Measurements from ENCODE around the gene ZNF786.

ZNF786 gene

DNA sequence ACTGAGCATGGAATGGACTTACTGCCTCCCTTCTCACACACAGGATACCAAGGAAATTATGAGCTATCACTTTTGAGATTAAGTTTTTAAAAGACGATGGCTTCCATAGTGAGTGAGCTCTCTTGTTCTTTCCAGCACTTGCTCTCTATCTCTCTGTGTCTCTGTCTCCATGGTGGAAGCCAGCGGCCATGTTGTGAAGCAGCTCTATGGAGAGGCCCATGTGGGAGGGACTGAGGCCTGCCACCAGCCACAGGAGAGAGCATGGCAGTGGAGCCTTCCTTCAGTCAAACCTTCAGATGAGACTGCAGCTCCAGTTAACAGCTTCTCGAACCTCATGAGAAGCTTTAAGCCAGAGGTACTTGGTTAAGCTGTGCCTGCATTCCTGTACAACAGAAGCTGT is 41.7 kb downstream of the ZNF786 start:
- H3K4ac ChIP-seq (ENCODE audit: low read depth, low read length) = no peak overlapping the region
- no peak overlapping the region for H4K8ac ChIP-seq (ENCODE audit: low read depth, low read length)
- no peaks in the 10 kb centered on the region for H3K79me1 ChIP-seq (ENCODE audit: low read length)
- H3K18ac ChIP-seq (ENCODE audit: low read length) = no peak overlapping the region
- H2BK120ac ChIP-seq (ENCODE audit: insufficient read depth, low read length, poor library complexity) = no peak overlapping the region
- no peak overlapping the region for H2BK12ac ChIP-seq (ENCODE audit: low read length)
- no peak overlapping the region for H3K9ac ChIP-seq (ENCODE audit: low read length)
- no peak overlapping the region for H4K91ac ChIP-seq (ENCODE audit: low read depth, low read length)
- no peak overlapping the region for H3K4me2 ChIP-seq (ENCODE audit: low read length)
- no peaks in the 10 kb centered on the region for H3K4me1 ChIP-seq (ENCODE audit: control insufficient read depth in 1 of 2, insufficient read depth in 2 of 2, low read length in 2 of 2)
- H2AFZ ChIP-seq (ENCODE audit: insufficient read depth, low read length, poor library complexity) = no peak overlapping the region
- H3K23ac ChIP-seq (ENCODE audit: low read length) = no peak overlapping the region
- H2BK5ac ChIP-seq (ENCODE audit: low read depth, low read length, poor library complexity) = no peak overlapping the region
- H3K27me3 ChIP-seq (ENCODE audit: insufficient read depth, low read length) = no peaks in the 10 kb centered on the region
- no peaks in the 10 kb centered on the region for H3K36me3 ChIP-seq (ENCODE audit: control insufficient read depth in 1 of 2, insufficient read depth in 2 of 2, low read length in 2 of 2)
- no peak overlapping the region for H3K14ac ChIP-seq (ENCODE audit: low read length)
- WGBS (ENCODE audit: extremely low coverage, insufficient coverage, insufficient read length) = no CpG with 5 or more reads among the region's 3 CpGs
- no peak overlapping the region for H3K27ac ChIP-seq (ENCODE audit: low read depth, low read length)
- H2AK5ac ChIP-seq (ENCODE audit: low read length) = no peak overlapping the region
- H3K4me3 ChIP-seq (ENCODE audit: low read depth, low read length) = no peak overlapping the region
- DNase-seq = no peak
- H3K79me2 ChIP-seq (ENCODE audit: control insufficient read depth, insufficient read depth, low read length, poor library complexity) = no peaks in the 10 kb centered on the region
- peaks cover 2% of the 10 kb centered on the region for H3K9me3 ChIP-seq (ENCODE audit: insufficient read depth, low read depth, low read length)
- no peak overlapping the region for H4K12ac ChIP-seq (ENCODE audit: low read depth, low read length)

DNA sequence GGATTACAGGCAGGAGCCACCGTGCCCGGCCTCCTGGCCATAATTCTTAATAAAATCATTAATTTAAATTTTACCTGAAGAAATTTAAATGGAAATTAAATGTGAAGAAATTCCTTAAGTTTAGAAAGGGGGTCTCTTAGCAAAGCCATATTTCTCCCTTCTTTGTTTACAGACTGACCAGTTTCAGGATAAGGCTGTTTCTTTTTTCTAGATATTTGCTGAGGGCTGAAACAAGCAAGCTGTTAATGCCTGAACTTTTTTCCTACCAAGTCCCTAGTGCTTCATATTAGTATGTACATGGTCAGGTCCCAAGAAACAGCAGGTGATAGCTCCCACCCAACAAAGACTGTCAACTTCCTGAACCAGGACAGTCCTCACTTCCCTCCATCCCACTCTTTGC is 44.1 kb downstream of the ZNF786 start:
- Histone ChIP-seq H2AK5ac (ENCODE audit: low read length) (no peak overlapping the region), H2BK5ac (ENCODE audit: low read depth, low read length, poor library complexity) (no peak overlapping the region), H2AFZ (ENCODE audit: insufficient read depth, low read length, poor library complexity) (no peak overlapping the region), H3K4me2 (ENCODE audit: low read length) (no peak overlapping the region), H3K9me3 (ENCODE audit: insufficient read depth, low read depth, low read length) (peaks cover 2% of the 10 kb centered on the region), H3K36me3 (ENCODE audit: control insufficient read depth in 1 of 2, insufficient read depth in 2 of 2, low read length in 2 of 2) (no peaks in the 10 kb centered on the region), H4K12ac (ENCODE audit: low read depth, low read length) (no peak overlapping the region), H2BK120ac (ENCODE audit: insufficient read depth, low read length, poor library complexity) (no peak overlapping the region), H3K4me3 (ENCODE audit: low read depth, low read length) (no peak overlapping the region), H4K8ac (ENCODE audit: low read depth, low read length) (no peak overlapping the region), H4K91ac (ENCODE audit: low read depth, low read length) (no peak overlapping the region), H3K27me3 (ENCODE audit: insufficient read depth, low read length) (no peaks in the 10 kb centered on the region), H3K14ac (ENCODE audit: low read length) (no peak overlapping the region), H3K4ac (ENCODE audit: low read depth, low read length) (no peak overlapping the region), H2BK12ac (ENCODE audit: low read length) (no peak overlapping the region), H3K18ac (ENCODE audit: low read length) (no peak overlapping the region), H3K79me1 (ENCODE audit: low read length) (no peaks in the 10 kb centered on the region), H3K4me1 (ENCODE audit: control insufficient read depth in 1 of 2, insufficient read depth in 2 of 2, low read length in 2 of 2) (no peaks in the 10 kb centered on the region), H3K23ac (ENCODE audit: low read length) (no peak overlapping the region), H3K79me2 (ENCODE audit: control insufficient read depth, insufficient read depth, low read length, poor library complexity) (no peaks in the 10 kb centered on the region), H3K27ac (ENCODE audit: low read depth, low read length) (no peak overlapping the region), H3K9ac (ENCODE audit: low read length) (no peak overlapping the region)
- no peak for DNase-seq
- no CpG with 5 or more reads among the region's 2 CpGs for WGBS (ENCODE audit: extremely low coverage, insufficient coverage, insufficient read length)

DNA sequence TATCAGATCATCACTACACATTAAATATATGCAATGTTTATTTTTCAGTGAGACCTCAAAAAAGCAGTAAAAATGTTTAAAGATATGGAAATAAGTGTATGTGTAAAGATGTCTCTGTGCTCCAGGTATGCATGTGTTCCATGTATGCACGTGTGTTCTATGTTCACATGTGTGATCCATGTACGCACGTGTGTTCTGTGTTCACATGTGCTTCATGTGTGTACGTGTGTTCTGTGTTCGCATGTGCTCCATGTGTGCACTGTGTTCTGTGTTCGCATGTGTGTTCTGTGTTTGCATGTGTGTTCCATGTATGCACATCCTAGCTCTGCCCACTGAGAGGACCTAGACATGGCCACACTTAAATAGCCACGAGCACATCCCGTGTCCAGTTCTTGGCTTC is 46.6 kb downstream of the ZNF786 start:
- no peak overlapping the region for H3K4me3 ChIP-seq (ENCODE audit: low read depth, low read length)
- no peaks in the 10 kb centered on the region for H3K27me3 ChIP-seq (ENCODE audit: insufficient read depth, low read length)
- H2BK12ac ChIP-seq (ENCODE audit: low read length) = no peak overlapping the region
- no peak overlapping the region for H3K4me2 ChIP-seq (ENCODE audit: low read length)
- H3K14ac ChIP-seq (ENCODE audit: low read length) = no peak overlapping the region
- H3K79me2 ChIP-seq (ENCODE audit: control insufficient read depth, insufficient read depth, low read length, poor library complexity) = no peaks in the 10 kb centered on the region
- H4K91ac ChIP-seq (ENCODE audit: low read depth, low read length) = no peak overlapping the region
- no peak overlapping the region for H2BK120ac ChIP-seq (ENCODE audit: insufficient read depth, low read length, poor library complexity)
- H2AK5ac ChIP-seq (ENCODE audit: low read length) = no peak overlapping the region
- H3K4me1 ChIP-seq (ENCODE audit: control insufficient read depth in 1 of 2, insufficient read depth in 2 of 2, low read length in 2 of 2) = no peaks in the 10 kb centered on the region
- no peak overlapping the region for H3K4ac ChIP-seq (ENCODE audit: low read depth, low read length)
- H3K9ac ChIP-seq (ENCODE audit: low read length) = no peak overlapping the region
- H3K23ac ChIP-seq (ENCODE audit: low read length) = no peak overlapping the region
- no peak for DNase-seq
- H3K18ac ChIP-seq (ENCODE audit: low read length) = no peak overlapping the region
- no peak overlapping the region for H2BK5ac ChIP-seq (ENCODE audit: low read depth, low read length, poor library complexity)
- no peak overlapping the region for H3K27ac ChIP-seq (ENCODE audit: low read depth, low read length)
- no peak overlapping the region for H4K8ac ChIP-seq (ENCODE audit: low read depth, low read length)
- no peaks in the 10 kb centered on the region for H3K79me1 ChIP-seq (ENCODE audit: low read length)
- no peak overlapping the region for H4K12ac ChIP-seq (ENCODE audit: low read depth, low read length)
- H3K9me3 ChIP-seq (ENCODE audit: insufficient read depth, low read depth, low read length) = peaks cover 2% of the 10 kb centered on the region
- no peaks in the 10 kb centered on the region for H3K36me3 ChIP-seq (ENCODE audit: control insufficient read depth in 1 of 2, insufficient read depth in 2 of 2, low read length in 2 of 2)
- no CpG with 5 or more reads among the region's 8 CpGs for WGBS (ENCODE audit: extremely low coverage, insufficient coverage, insufficient read length)
- no peak overlapping the region for H2AFZ ChIP-seq (ENCODE audit: insufficient read depth, low read length, poor library complexity)

DNA sequence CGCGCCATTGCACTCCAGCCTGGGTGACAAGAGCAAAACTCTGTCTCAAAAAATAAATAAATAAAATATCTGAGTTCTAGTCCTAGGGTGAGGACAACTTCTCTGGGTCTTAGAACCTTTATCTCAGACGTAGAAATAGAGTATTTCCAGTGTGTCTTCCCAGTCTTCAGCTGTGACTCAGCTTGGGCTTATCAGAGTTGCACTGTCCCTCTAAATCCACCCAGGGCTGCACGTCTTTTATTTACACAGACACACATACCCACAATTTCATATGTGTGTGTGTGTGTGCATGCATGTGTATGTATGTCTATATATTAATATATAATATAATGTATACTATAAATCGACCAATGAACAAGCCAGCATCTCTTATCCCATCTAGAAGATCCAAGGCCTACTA is 49.2 kb downstream of the ZNF786 start:
- no peak for DNase-seq
- no peaks in the 10 kb centered on the region for H3K79me1 ChIP-seq (ENCODE audit: low read length)
- no peaks in the 10 kb centered on the region for H3K79me2 ChIP-seq (ENCODE audit: control insufficient read depth, insufficient read depth, low read length, poor library complexity)
- H3K9ac ChIP-seq (ENCODE audit: low read length) = no peak overlapping the region
- no peak overlapping the region for H4K91ac ChIP-seq (ENCODE audit: low read depth, low read length)
- no peak overlapping the region for H2BK5ac ChIP-seq (ENCODE audit: low read depth, low read length, poor library complexity)
- no peak overlapping the region for H3K23ac ChIP-seq (ENCODE audit: low read length)
- H3K14ac ChIP-seq (ENCODE audit: low read length) = no peak overlapping the region
- no peak overlapping the region for H3K4me3 ChIP-seq (ENCODE audit: low read depth, low read length)
- no peaks in the 10 kb centered on the region for H3K4me1 ChIP-seq (ENCODE audit: control insufficient read depth in 1 of 2, insufficient read depth in 2 of 2, low read length in 2 of 2)
- H3K27ac ChIP-seq (ENCODE audit: low read depth, low read length) = no peak overlapping the region
- H3K4me2 ChIP-seq (ENCODE audit: low read length) = no peak overlapping the region
- no peak overlapping the region for H2BK12ac ChIP-seq (ENCODE audit: low read length)
- H3K18ac ChIP-seq (ENCODE audit: low read length) = no peak overlapping the region
- no peak overlapping the region for H2AFZ ChIP-seq (ENCODE audit: insufficient read depth, low read length, poor library complexity)
- H3K9me3 ChIP-seq (ENCODE audit: insufficient read depth, low read depth, low read length) = peaks cover 4% of the 10 kb centered on the region
- no peaks in the 10 kb centered on the region for H3K36me3 ChIP-seq (ENCODE audit: control insufficient read depth in 1 of 2, insufficient read depth in 2 of 2, low read length in 2 of 2)
- H4K8ac ChIP-seq (ENCODE audit: low read depth, low read length) = no peak overlapping the region
- H4K12ac ChIP-seq (ENCODE audit: low read depth, low read length) = no peak overlapping the region
- H2AK5ac ChIP-seq (ENCODE audit: low read length) = no peak overlapping the region
- WGBS (ENCODE audit: extremely low coverage, insufficient coverage, insufficient read length) = no CpG with 5 or more reads among the region's 5 CpGs
- no peaks in the 10 kb centered on the region for H3K27me3 ChIP-seq (ENCODE audit: insufficient read depth, low read length)
- no peak overlapping the region for H3K4ac ChIP-seq (ENCODE audit: low read depth, low read length)
- no peak overlapping the region for H2BK120ac ChIP-seq (ENCODE audit: insufficient read depth, low read length, poor library complexity)

All from trophoblast cell (in vitro differentiated cells and primary cell).